ENCODE measurements around the gene C20orf173.
"Not testable (repeated sequence)": the region's sequence is repeated elsewhere in the genome, so short reads cannot be mapped to it uniquely, and the experiment has no call there.

The C20orf173 gene

DNA sequence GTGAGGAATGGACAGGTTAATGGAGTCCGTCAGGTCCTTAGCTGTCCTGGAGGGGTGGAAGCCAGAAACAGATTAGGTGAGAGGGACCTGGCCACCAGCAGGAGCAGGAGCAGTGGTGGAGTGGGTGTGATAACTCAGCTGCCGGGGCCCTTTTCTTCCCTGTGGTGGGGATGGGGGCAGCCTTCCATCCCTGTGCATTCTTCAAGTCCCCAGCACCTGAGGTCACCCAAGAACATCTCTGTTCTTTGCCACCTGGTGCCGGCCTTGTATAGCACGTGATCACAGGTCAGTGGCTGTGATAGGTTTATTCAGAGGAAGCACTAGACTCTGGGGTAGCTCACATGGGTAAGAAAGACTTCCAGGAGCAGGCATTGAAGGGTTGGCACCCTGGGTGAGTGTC is 29.0 kb upstream of the C20orf173 start:
- no peaks in the 10 kb centered on the region for H3K36me3 ChIP-seq (ENCODE audit: low read length)
- H4K20me1 ChIP-seq (ENCODE audit: low read depth, low read length): no peaks in the 10 kb centered on the region
- no peaks in the 10 kb centered on the region for H3K9me3 ChIP-seq (ENCODE audit: insufficient read depth, low read length)
- no peaks in the 10 kb centered on the region for H3K79me2 ChIP-seq (ENCODE audit: insufficient read depth, low read length)
- H3K4me2 ChIP-seq (ENCODE audit: low read depth, low read length, poor library complexity, severe bottlenecking): no peak overlapping the region
- no peak overlapping the region for H3K4me3 ChIP-seq (ENCODE audit: insufficient read depth, low read length, poor library complexity, severe bottlenecking)
- H3K9me2 ChIP-seq (replicated peaks; ENCODE audit: insufficient read depth, low read length): no peaks in the 10 kb centered on the region
- no peaks in the 10 kb centered on the region for H3F3A ChIP-seq (ENCODE audit: insufficient read depth)
- H3K9ac ChIP-seq (ENCODE audit: low read length): no peak overlapping the region
- no peaks in the 10 kb centered on the region for H3K27me3 ChIP-seq (ENCODE audit: low read length)
- TF ChIP-seq EZH2phosphoT487 (conservative IDR thresholded peaks at IDR 0.05; ENCODE audit: low read length): no peak
- TF ChIP-seq, protein P1, sequence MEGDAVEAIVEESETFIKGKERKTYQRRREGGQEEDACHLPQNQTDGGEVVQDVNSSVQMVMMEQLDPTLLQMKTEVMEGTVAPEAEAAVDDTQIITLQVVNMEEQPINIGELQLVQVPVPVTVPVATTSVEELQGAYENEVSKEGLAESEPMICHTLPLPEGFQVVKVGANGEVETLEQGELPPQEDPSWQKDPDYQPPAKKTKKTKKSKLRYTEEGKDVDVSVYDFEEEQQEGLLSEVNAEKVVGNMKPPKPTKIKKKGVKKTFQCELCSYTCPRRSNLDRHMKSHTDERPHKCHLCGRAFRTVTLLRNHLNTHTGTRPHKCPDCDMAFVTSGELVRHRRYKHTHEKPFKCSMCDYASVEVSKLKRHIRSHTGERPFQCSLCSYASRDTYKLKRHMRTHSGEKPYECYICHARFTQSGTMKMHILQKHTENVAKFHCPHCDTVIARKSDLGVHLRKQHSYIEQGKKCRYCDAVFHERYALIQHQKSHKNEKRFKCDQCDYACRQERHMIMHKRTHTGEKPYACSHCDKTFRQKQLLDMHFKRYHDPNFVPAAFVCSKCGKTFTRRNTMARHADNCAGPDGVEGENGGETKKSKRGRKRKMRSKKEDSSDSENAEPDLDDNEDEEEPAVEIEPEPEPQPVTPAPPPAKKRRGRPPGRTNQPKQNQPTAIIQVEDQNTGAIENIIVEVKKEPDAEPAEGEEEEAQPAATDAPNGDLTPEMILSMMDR (IDR thresholded peaks at IDR 0.05; ENCODE audit: insufficient read depth, low read length, poor library complexity, severe bottlenecking): no peak
- H2AFZ ChIP-seq (ENCODE audit: low read depth, low read length, severe bottlenecking): no peak overlapping the region
- H3K27ac ChIP-seq (ENCODE audit: low read depth, low read length): no peak overlapping the region

DNA sequence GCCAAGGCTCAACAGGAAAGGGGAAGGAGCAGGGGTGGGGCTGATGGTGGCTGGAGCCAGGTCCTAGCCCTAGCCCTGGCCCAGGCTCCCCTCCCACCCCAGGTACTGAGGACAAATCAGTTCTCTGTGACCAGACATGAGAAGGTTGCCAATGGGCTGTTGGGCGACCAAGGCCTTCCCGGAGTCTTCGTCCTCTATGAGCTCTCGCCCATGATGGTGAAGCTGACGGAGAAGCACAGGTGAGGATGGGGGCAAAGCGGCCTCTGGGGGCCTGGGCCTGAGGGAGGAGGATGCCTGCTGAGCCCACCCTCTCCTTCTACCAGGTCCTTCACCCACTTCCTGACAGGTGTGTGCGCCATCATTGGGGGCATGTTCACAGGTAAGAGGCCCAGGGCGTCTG is 27.4 kb upstream of the C20orf173 start:
- H3K9ac ChIP-seq (ENCODE audit: low read length): no peak overlapping the region
- no peaks in the 10 kb centered on the region for H4K20me1 ChIP-seq (ENCODE audit: low read depth, low read length)
- H3K36me3 ChIP-seq (ENCODE audit: low read length): no peaks in the 10 kb centered on the region
- no peak for TF ChIP-seq EZH2phosphoT487 (conservative IDR thresholded peaks at IDR 0.05; ENCODE audit: low read length)
- TF ChIP-seq, protein P1 (IDR thresholded peaks at IDR 0.05; ENCODE audit: insufficient read depth, low read length, poor library complexity, severe bottlenecking): no peak
- no peak overlapping the region for H3K4me3 ChIP-seq (ENCODE audit: insufficient read depth, low read length, poor library complexity, severe bottlenecking)
- no peaks in the 10 kb centered on the region for H3F3A ChIP-seq (ENCODE audit: insufficient read depth)
- no peak overlapping the region for H2AFZ ChIP-seq (ENCODE audit: low read depth, low read length, severe bottlenecking)
- no peaks in the 10 kb centered on the region for H3K79me2 ChIP-seq (ENCODE audit: insufficient read depth, low read length)
- no peaks in the 10 kb centered on the region for H3K9me3 ChIP-seq (ENCODE audit: insufficient read depth, low read length)
- no peaks in the 10 kb centered on the region for H3K9me2 ChIP-seq (replicated peaks; ENCODE audit: insufficient read depth, low read length)
- no peak overlapping the region for H3K27ac ChIP-seq (ENCODE audit: low read depth, low read length)
- no peak overlapping the region for H3K4me2 ChIP-seq (ENCODE audit: low read depth, low read length, poor library complexity, severe bottlenecking)
- no peaks in the 10 kb centered on the region for H3K27me3 ChIP-seq (ENCODE audit: low read length)

DNA sequence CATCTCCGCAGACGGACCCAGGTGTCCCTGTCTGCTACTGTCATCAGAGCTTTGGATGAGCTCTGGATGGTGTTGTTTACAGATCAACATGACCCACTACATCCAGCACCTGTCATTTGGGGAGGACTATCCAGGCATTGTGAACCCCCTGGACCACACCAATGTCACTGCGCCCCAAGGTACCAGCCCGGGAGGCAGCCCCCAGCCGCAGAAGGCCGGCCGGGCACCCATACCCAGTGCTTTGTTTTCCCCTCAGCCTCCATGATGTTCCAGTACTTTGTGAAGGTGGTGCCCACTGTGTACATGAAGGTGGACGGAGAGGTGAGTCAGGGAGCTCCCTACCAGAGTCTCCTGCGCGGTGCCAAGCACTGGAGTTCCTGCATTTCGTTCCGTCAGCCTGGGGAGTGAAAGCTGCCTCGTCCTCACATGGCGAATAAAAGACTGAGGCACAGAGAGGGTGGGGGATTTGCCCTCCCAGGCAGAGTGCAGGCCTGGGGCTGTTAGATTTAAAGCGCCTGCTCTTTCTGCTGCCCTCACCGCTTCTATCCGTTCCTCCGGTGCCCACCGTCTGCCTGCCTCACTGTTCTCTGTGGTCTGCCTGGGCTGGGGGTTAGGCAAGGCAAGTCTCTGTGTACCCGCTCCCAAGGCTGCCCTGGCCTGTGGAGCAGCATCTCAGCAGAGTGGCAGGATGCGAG is 26.6 kb upstream of the C20orf173 start:
- Histone ChIP-seq H2AFZ (ENCODE audit: low read depth, low read length, severe bottlenecking) (no peak overlapping the region), H3K9me3 (ENCODE audit: insufficient read depth, low read length) (no peaks in the 10 kb centered on the region), H3K27me3 (ENCODE audit: low read length) (no peaks in the 10 kb centered on the region), H3K4me3 (ENCODE audit: insufficient read depth, low read length, poor library complexity, severe bottlenecking) (no peak overlapping the region), H3K9ac (ENCODE audit: low read length) (no peak overlapping the region), H4K20me1 (ENCODE audit: low read depth, low read length) (no peaks in the 10 kb centered on the region), H3K27ac (ENCODE audit: low read depth, low read length) (no peak overlapping the region), H3K79me2 (ENCODE audit: insufficient read depth, low read length) (no peaks in the 10 kb centered on the region), H3K36me3 (ENCODE audit: low read length) (no peaks in the 10 kb centered on the region), H3K4me2 (ENCODE audit: low read depth, low read length, poor library complexity, severe bottlenecking) (no peak overlapping the region), H3K9me2 (replicated peaks; ENCODE audit: insufficient read depth, low read length) (no peaks in the 10 kb centered on the region), H3F3A (ENCODE audit: insufficient read depth) (no peaks in the 10 kb centered on the region)
- TF ChIP-seq, protein P1 (IDR thresholded peaks at IDR 0.05; ENCODE audit: insufficient read depth, low read length, poor library complexity, severe bottlenecking): no peak
- no peak for TF ChIP-seq EZH2phosphoT487 (conservative IDR thresholded peaks at IDR 0.05; ENCODE audit: low read length)

DNA sequence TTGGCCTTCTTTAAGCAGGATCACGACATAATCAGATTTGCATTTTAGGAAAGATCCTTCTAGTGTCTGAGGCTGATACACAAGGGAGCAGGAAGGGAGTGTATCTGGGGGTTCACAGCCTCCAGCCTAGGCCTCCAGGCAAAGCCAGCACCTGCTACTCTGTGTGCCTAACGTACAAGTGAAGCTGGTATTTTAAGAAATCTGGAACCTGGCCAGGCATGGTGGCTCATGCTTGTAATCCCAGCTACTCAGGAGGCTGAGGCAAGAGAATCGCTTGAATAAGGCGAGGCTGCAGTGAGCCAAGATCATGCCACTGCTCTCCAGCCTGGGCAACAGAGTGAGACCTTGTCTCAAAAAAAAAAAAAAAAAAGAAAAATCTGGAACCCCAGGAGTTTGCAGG is 26.0 kb upstream of the C20orf173 start:
- H4K20me1 ChIP-seq (ENCODE audit: low read depth, low read length); H3K27me3 ChIP-seq (ENCODE audit: low read length); H3K4me2 ChIP-seq (ENCODE audit: low read depth, low read length, poor library complexity, severe bottlenecking); H3K4me3 ChIP-seq (ENCODE audit: insufficient read depth, low read length, poor library complexity, severe bottlenecking); H2AFZ ChIP-seq (ENCODE audit: low read depth, low read length, severe bottlenecking); H3K9me3 ChIP-seq (ENCODE audit: insufficient read depth, low read length); H3K36me3 ChIP-seq (ENCODE audit: low read length); H3K9me2 ChIP-seq (replicated peaks; ENCODE audit: insufficient read depth, low read length); H3F3A ChIP-seq (ENCODE audit: insufficient read depth); H3K79me2 ChIP-seq (ENCODE audit: insufficient read depth, low read length); H3K9ac ChIP-seq (ENCODE audit: low read length); H3K27ac ChIP-seq (ENCODE audit: low read depth, low read length): not testable (repeated sequence)

Data from SU-DHL-6 (cell line).